CD4-positive, alpha-beta T cell treated with Interleukin-4 for 1 hour (primary cell): Measurements from ENCODE around the gene TRPC4AP.
A peak's percentile ranks its signal among the peaks of the same experiment; 100 is the strongest.

Experiments used
- DNase-seq, 2 donors: peaks; one replicate each; pipeline ENCODE4 v3.0.0-alpha.2; 2020 to 2022

Gene TRPC4AP

DNA sequence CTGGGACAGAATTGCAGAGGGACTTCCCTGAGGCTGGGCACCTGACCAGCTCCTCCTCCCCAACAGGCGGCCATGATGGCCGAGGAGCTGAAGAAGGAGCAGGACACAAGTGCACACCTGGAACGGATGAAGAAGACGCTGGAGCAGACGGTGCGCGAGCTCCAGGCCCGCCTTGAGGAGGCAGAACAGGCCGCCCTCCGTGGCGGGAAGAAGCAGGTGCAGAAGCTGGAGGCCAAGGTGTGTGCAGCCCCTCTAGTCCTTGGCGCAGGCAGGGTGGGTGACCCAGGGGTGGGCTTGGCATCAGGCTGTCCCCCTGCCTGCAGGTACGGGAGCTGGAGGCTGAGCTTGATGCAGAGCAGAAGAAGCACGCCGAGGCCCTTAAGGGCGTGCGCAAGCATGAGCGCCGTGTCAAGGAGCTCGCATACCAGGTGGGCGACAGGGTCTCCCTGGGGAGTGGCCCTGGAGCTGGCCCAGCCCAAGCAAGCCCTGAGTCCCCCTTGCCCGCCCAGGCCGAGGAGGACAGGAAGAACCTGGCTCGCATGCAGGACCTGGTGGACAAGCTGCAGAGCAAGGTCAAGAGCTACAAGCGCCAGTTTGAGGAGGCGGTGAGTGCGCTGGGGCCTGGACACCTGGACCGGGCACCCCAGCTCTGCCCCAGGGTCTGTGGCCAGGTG lies 91.5 kb downstream of the TRPC4AP start:
- DNase-seq = no peak

GRCh38 chr20:35000311-35000921 lies 92.2 kb downstream of the TRPC4AP start:
- no peak for DNase-seq

- no peak for DNase-seq
Measured at GRCh38 chr20:34999782-35000181, 92.8 kb downstream of the TRPC4AP start.

- DNase-seq = no peak
Measured at GRCh38 chr20:34999021-34999451, 93.6 kb downstream of the TRPC4AP start.

DNA sequence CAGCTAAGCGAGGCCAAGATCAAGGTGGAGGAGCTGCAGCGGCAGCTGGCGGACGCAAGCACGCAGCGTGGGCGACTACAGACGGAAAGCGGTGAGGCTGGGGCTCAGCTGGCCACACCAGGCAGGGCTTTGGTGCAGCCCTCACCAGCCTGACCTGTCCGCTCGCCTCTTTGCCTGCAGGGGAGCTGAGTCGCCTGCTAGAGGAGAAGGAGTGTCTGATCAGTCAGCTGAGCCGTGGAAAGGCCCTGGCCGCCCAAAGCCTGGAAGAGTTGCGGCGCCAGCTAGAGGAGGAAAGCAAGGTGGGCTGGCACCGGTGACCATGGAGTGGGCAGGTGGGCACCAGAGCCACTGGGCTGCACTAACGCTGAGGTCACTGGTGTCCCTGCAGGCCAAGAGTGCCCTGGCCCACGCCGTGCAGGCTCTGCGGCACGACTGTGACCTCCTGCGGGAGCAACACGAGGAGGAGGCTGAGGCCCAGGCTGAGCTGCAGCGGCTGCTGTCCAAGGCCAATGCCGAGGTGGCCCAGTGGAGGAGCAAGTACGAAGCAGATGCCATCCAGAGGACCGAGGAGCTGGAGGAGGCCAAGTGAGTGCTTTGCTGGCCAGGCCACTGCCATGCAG lies 94.2 kb downstream of the TRPC4AP start:
- no peak for DNase-seq

- DNase-seq = no peak
Measured at GRCh38 chr20:34997774-34998173, 94.8 kb downstream of the TRPC4AP start.

GRCh38 chr20:34997131-34997561 lies 95.5 kb downstream of the TRPC4AP start:
- DNase-seq = peak in 1 of 2 donors; percentile 5

- no peak for DNase-seq
Measured at GRCh38 chr20:34996243-34997028, 96.2 kb downstream of the TRPC4AP start.

- DNase-seq = no peak
Measured at GRCh38 chr20:34995696-34996095, 96.9 kb downstream of the TRPC4AP start.

- no peak for DNase-seq
Measured at GRCh38 chr20:34995192-34995591, 97.4 kb downstream of the TRPC4AP start.

GRCh38 chr20:34994509-34995131 lies 98.0 kb downstream of the TRPC4AP start:
- DNase-seq = no peak

GRCh38 chr20:34993941-34994508 lies 98.6 kb downstream of the TRPC4AP start:
- no peak for DNase-seq

DNA sequence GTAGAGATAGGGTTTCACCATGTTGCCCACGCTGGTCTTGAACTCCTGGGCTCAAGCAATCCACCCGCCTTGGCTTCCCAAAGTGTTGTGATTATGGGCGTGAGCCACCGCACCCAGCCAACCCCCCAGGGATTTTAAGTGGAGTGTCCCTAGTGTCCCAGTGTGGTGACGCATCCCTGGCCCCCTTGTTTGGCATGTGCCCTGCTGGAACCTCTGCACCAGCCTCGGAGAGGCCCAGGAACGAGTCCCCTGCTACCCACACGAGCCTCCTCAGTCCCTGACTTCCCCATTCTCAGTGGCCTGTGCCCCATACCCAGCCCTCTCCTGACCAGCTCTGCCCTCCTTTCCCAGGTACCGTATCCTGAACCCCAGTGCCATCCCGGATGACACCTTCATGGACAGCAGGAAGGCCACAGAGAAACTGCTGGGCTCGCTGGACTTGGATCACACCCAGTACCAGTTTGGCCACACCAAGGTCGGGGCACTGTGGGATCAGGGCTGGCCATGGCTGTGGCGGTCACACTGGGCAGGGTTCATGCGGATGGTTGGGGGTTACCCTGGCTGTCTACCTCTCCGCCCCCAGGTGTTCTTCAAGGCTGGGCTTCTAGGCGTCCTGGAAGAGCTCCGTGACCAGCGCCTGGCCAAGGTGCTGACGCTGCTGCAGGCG lies 99.7 kb downstream of the TRPC4AP start:
- no peak for DNase-seq

- DNase-seq = no peak
Measured at GRCh38 chr20:34990661-34991214, 101.9 kb downstream of the TRPC4AP start.

GRCh38 chr20:34990231-34990630 lies 102.4 kb downstream of the TRPC4AP start:
- no peak for DNase-seq

- DNase-seq = no peak
Measured at GRCh38 chr20:34989670-34990069, 102.9 kb downstream of the TRPC4AP start.

GRCh38 chr20:34989118-34989517 lies 103.5 kb downstream of the TRPC4AP start:
- no peak for DNase-seq

DNA sequence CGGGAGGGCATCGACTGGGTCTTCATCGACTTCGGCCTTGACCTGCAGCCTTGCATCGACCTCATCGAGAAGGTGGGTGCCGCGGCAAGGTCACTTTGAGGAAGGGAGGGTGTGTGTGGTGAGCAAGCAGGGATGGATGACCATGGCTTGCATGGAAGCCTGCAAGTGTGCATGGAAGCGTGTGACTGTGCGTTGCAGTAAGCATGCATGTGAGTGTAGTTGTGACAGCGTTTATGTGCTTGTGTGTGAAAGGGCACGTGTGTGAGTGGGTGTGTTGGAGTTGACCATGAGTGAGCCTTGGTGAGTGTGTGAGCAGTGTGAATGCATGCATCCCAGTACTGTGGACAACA lies 104.4 kb downstream of the TRPC4AP start:
- DNase-seq = no peak

GRCh38 chr20:34987288-34988190 lies 105.1 kb downstream of the TRPC4AP start:
- no peak for DNase-seq
